Lung (tissue), 12 donors: ENCODE measurements around the gene IGSF6. TPM values are rescaled to one million over a fixed set of nuclear protein-coding genes. Genes with fewer than 3 reads are reported as not detected.
"Not testable (repeated sequence)": the region's sequence is repeated elsewhere in the genome, so short reads cannot be mapped to it uniquely, and the experiment has no call there.

Source experiments
- ATAC-seq: fragments of 200-7000 bp; cut with Tn5 transposase; one replicate; pipeline ENCODE4 v1.9.1; 2020; ENCODE audit warnings: moderate number of reproducible peaks; ENCODE audit not compliant: insufficient read depth, low FRiP score
- DNase-seq, 3 donors: peaks; one replicate each; pipeline ENCODE4 v3.0.0-alpha.2; 2013 to 2017
- H3K27ac ChIP-seq, 2 donors: one replicate each; pipeline ENCODE4 v1.5.1; 2013; ENCODE audit warnings: mild to moderate bottlenecking in 2 of 2, moderate library complexity in 2 of 2, control low read depth in 1 of 2, inconsistent platforms in 1 of 2, low read depth in 1 of 2, low read length in 1 of 2
- H3K27me3 ChIP-seq, 3 donors: one replicate each; pipeline ENCODE4 v1.5.1; 2013; ENCODE audit warnings: low read length in 2 of 3; ENCODE audit not compliant: control insufficient read depth in 3 of 3, insufficient read depth in 3 of 3
- H3K36me3 ChIP-seq, 4 donors: one replicate each; pipeline ENCODE4 v1.5.1; 2013; ENCODE audit warnings: low read length in 4 of 4, mild to moderate bottlenecking in 1 of 4, moderate library complexity in 1 of 4; ENCODE audit not compliant: control insufficient read depth in 4 of 4, insufficient read depth in 4 of 4
- H3K4me1 ChIP-seq, 5 donors: one replicate each; pipeline ENCODE4 v1.5.1; 2013; ENCODE audit warnings: low read length in 5 of 5, mild to moderate bottlenecking in 2 of 5, moderate library complexity in 1 of 5; ENCODE audit not compliant: control insufficient read depth in 5 of 5, insufficient read depth in 5 of 5
- H3K4me3 ChIP-seq: one replicate; pipeline ENCODE4 v1.5.1; 2013; ENCODE audit warnings: mild to moderate bottlenecking, control low read depth, moderate library complexity
- H3K9ac ChIP-seq, 2 donors: one replicate each; pipeline ENCODE4 v1.5.1; 2013; ENCODE audit warnings: low read length in 2 of 2, control low read depth in 1 of 2; ENCODE audit not compliant: insufficient read depth in 1 of 2
- H3K9me3 ChIP-seq, 4 donors: one replicate each; pipeline ENCODE4 v1.5.1; 2013; ENCODE audit warnings: low read length in 3 of 4, mild to moderate bottlenecking in 1 of 4, moderate library complexity in 1 of 4; ENCODE audit not compliant: control insufficient read depth in 4 of 4, insufficient read depth in 3 of 4
- WGBS, 2 donors: extraction: QIAGEN DNeasy Blood & Tissue Kit; methylation state at CpG; one replicate each; pipeline ENCODE4 v1.1.7; 2013; 5-methylcytosine and 5-hydroxymethylcytosine counted together
- polyA plus RNA-seq, 2 donors: library from polyadenylated mRNA; stranded (reverse); fragments of 200-250 nt; gene quantifications; one replicate each; pipeline ENCODE4 v1.2.1, GENCODE V29; 2013
- total RNA-seq, 2 donors: library from RNA; depleted of rRNA in 1 of 2; stranded (reverse); fragments of >200 nt in 1 of 2; gene quantifications; one replicate each; pipeline ENCODE4 v1.2.1, GENCODE V29; 2014 to 2021
- TF ChIP-seq, protein P1 (sequence below): IDR thresholded peaks from 2 replicates; pipeline ENCODE4 v1.5.1; 2012; ENCODE audit warnings: mild to moderate bottlenecking; ENCODE audit errors: control extremely low read depth, extremely low read depth
- donor health status: control.
- donor health status: control.
- donor health status: Bipolar disorder and iron deficiency.
- donor health status: healthy.
- donor health status: DM: yes; HTN: yes; CAD: no.

The IGSF6 gene
- total and polyA plus RNA-seq, 4 donors, result 12.2 to 54.3 (median 38.8) TPM

DNA sequence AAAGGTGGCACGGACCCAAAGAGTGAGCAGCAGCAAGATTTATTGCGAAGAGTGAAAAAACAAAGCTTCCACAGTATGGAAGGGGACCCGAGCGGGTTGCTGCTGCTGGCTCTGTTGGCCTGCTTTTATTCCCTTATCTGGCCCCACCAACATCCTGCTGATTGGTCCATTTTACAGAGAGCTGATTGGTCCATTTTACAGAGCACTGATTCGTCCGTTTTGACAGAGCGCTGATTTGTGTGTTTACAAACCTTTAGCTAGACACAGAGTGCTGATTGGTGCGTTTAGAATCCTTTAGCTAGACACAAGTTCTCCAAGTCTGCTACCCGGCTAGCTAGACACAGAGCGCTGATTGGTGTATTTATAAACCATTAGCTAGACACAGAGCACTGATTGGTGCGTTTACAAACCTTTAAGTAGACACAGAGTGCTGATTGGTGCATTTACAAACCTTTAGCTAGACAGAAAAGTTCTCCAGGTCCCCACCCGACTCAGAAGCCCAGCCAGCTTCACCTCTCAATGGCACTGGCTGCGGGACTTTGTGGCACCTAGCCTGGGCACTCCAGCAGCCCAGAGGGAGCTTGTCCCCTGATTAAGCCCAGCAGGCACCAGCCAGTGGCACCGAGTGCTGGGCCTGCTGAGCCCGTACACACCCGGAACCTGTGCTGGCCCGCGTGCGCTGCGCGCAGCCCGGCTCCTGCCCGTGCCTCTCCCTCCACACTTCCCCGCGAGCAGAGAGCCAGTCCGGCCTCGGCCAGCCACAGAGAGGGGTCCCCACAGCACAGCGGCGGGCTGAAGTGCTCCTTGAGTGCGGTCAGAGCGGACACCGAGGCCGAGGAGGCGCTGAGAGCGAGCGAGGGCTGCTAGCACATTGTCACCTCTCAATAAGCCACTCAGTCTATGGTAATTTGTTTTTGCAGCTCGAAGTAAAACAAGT, 15.1 kb downstream of the IGSF6 start:
- ATAC-seq, result no peak
- Histone ChIP-seq H3K4me3 (no peak overlapping the region), H3K9me3 (no peaks in the 10 kb centered on the region), H3K27me3 (no peaks in the 10 kb centered on the region), H3K27ac (no peak overlapping the region), H3K36me3 (peaks cover 0 to 5% (median 2%) of the 10 kb centered on the region in 4 donors), H3K4me1 (peaks cover 0 to 14% (median 2%) of the 10 kb centered on the region in 5 donors), H3K9ac (no peak overlapping the region)
- DNase-seq, result no peak
- TF ChIP-seq, protein P1, sequence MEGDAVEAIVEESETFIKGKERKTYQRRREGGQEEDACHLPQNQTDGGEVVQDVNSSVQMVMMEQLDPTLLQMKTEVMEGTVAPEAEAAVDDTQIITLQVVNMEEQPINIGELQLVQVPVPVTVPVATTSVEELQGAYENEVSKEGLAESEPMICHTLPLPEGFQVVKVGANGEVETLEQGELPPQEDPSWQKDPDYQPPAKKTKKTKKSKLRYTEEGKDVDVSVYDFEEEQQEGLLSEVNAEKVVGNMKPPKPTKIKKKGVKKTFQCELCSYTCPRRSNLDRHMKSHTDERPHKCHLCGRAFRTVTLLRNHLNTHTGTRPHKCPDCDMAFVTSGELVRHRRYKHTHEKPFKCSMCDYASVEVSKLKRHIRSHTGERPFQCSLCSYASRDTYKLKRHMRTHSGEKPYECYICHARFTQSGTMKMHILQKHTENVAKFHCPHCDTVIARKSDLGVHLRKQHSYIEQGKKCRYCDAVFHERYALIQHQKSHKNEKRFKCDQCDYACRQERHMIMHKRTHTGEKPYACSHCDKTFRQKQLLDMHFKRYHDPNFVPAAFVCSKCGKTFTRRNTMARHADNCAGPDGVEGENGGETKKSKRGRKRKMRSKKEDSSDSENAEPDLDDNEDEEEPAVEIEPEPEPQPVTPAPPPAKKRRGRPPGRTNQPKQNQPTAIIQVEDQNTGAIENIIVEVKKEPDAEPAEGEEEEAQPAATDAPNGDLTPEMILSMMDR, result no peak
- 94 to 96% methylated on average over 37 of the region's 37 CpGs for WGBS, 2 donors

DNA sequence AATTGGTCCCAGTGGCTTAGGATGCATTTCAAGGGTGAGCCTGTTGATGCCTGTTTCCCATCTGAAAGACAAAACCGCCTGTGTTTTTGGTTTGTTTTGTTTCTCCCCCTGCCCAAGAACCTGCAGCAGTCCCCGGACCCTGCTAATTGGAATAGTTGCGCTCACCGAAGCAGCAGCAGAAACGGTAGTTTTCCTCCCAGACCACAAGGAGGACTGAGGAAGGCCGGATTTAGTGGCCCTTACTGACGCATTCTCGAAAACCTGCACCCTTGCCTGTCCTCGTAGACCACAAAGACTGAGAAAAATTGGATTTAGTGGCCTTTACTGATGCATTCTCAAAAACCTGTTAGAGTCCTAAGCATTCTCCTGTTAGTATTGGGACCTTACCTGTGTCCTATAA, 16.7 kb downstream of the IGSF6 start:
- not testable (repeated sequence) for H3K27ac ChIP-seq, H3K4me3 ChIP-seq, H3K9ac ChIP-seq, H3K4me1 ChIP-seq, H3K27me3 ChIP-seq, ATAC-seq, H3K9me3 ChIP-seq, DNase-seq, H3K36me3 ChIP-seq
- 90 to 96% methylated on average over 9 of the region's 9 CpGs for whole genome bisulfite sequencing, 2 donors

DNA sequence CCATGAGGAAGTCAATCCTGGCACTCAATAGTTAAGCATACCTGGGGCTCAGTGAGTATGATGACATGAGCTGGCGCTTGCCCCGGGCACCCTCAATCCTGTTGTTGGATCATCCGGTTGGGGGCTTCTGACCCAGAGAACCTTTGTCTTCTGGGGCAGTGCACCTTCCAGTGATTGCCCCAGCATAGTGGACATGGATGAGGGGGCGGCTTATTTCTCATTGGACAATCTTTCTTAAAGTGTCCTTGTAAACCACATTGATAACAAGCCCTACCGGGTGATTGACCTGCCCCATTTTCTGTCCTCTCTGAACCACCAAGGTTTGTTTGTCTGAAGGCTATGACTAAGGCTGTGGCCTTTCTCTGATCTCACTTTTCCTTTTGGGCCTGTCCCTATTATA, 18.2 kb downstream of the IGSF6 start:
- H3K4me3 ChIP-seq, result no peak overlapping the region
- H3K9ac ChIP-seq, result no peak overlapping the region
- H3K36me3 ChIP-seq, result peaks cover 0 to 15% (median 9%) of the 10 kb centered on the region in 4 donors
- WGBS, 2 donors, result 86 to 93% methylated on average over 5 of the region's 5 CpGs
- H3K27ac ChIP-seq, result no peak overlapping the region
- no peaks in the 10 kb centered on the region for H3K9me3 ChIP-seq
- no peak for DNase-seq
- H3K4me1 ChIP-seq, result peaks cover 0 to 4% (median 0%) of the 10 kb centered on the region in 5 donors
- no peak for ATAC-seq
- TF ChIP-seq, protein P1, result no peak
- no peaks in the 10 kb centered on the region for H3K27me3 ChIP-seq

DNA sequence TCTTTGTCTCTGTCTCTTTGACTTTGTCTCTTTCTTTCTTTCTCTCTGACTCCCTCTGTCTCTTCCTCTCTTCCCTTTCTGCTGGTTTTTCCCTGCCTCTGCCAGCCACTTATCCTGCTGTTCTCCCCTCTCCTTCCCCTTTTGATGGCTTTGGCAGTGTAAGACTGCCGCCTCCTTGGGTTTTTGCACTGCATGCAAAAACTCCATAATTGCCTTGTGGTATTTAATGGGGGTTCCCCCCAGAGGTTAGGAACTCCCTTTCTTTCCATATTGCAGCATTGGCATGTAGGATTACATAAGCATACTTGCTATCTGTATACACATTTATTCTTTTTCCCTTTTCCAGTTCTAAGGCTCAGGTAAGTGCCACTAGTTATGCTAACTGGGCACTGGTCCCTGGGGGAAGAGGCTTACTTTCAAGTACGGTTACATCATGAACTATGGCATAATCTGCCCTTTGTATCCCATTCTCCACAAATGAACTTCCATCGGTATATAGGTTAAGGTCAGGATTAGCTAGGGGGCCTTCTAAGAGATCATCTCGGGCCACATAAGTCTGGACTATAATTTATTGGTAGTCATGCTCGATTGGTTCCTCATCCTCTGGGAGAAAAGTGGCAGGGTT, 20.3 kb downstream of the IGSF6 start:
- H3K9me3 ChIP-seq, H3K27ac ChIP-seq, DNase-seq, H3K4me1 ChIP-seq, H3K9ac ChIP-seq, ATAC-seq, H3K27me3 ChIP-seq, H3K4me3 ChIP-seq: not testable (repeated sequence)
- H3K36me3 ChIP-seq, result peaks cover 0 to 21% (median 10%) of the 10 kb centered on the region in 4 donors
- 69 to 74% methylated on average over 5 of the region's 5 CpGs for WGBS, 2 donors

DNA sequence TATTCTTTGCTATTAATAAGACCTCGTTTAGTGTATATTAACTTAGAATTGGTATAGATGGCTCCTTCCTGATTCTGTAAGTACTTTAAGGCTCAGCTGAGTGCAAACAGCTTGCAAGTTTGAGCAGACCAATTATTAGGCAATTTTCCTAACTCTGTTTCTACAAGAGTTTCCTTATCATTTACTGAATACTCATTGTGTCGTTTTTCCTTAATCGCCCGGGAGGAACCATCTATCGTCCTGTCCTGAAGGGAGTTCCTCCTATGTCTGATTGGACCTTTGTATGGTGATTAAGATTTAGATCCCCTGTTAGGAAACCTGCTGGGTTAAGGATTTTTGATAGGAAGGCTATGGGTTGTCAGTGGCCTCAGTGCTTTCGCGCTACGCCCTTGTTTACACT, 21.0 kb downstream of the IGSF6 start:
- not testable (repeated sequence) for DNase-seq, H3K9me3 ChIP-seq, H3K27ac ChIP-seq, H3K27me3 ChIP-seq, H3K4me3 ChIP-seq, H3K4me1 ChIP-seq, H3K9ac ChIP-seq, ATAC-seq
- WGBS, 2 donors, result 48 to 57% methylated on average over 8 of the region's 8 CpGs
- H3K36me3 ChIP-seq, result peaks cover 0 to 21% (median 12%) of the 10 kb centered on the region in 4 donors

DNA sequence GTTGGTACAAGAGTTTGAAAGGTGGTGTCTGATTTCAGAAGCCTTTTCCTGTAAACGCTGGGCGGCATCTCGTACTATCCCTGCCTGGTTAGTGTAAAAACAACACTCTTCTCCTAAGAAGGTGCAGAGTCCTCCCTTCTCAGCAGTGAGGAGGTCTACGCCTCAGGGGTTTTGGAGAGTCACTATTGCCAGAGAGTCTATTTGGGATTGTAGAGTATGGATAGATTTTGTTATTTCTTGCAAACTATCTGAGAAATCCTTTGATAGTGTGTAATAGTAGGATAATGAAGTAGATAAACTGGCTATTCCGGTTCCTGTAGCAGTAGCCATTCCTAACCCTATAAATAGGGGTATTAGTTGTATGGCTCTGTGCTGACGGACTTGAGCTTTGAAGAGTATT, 21.5 kb downstream of the IGSF6 start:
- ATAC-seq, H3K27ac ChIP-seq, DNase-seq, H3K9me3 ChIP-seq, H3K4me3 ChIP-seq, H3K4me1 ChIP-seq, H3K27me3 ChIP-seq, H3K9ac ChIP-seq: not testable (repeated sequence)
- H3K36me3 ChIP-seq, result peaks cover 0 to 21% (median 14%) of the 10 kb centered on the region in 4 donors
- WGBS, 2 donors, result 69 to 80% methylated on average over 6 of the region's 6 CpGs
